Measurements from ENCODE around the gene C1QTNF7.

DNA sequence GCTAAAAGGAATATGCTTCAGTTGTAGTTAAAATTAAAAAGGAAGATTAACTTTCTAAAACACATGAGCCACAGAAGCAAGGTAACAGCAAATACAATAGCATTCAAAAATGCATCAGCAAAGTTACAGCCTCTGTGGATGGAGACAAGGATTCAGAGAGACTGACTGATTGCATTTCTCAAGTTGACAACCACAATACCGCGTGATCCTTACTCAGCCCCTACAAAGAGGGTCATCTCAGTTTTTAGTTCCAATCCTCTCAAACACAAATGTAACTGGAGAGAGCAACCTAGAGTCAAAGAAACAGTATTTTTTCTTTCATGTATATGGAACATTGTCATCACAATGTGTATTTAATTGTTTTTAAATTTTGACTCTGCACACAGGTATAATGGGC is 14.2 kb upstream of the C1QTNF7 start:
- TF ChIP-seq, protein P1, sequence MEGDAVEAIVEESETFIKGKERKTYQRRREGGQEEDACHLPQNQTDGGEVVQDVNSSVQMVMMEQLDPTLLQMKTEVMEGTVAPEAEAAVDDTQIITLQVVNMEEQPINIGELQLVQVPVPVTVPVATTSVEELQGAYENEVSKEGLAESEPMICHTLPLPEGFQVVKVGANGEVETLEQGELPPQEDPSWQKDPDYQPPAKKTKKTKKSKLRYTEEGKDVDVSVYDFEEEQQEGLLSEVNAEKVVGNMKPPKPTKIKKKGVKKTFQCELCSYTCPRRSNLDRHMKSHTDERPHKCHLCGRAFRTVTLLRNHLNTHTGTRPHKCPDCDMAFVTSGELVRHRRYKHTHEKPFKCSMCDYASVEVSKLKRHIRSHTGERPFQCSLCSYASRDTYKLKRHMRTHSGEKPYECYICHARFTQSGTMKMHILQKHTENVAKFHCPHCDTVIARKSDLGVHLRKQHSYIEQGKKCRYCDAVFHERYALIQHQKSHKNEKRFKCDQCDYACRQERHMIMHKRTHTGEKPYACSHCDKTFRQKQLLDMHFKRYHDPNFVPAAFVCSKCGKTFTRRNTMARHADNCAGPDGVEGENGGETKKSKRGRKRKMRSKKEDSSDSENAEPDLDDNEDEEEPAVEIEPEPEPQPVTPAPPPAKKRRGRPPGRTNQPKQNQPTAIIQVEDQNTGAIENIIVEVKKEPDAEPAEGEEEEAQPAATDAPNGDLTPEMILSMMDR (conservative IDR thresholded peaks at IDR 0.05): no peak
- TF ChIP-seq ZFX (IDR thresholded peaks at IDR 0.05): no peak
